Hematopoietic multipotent progenitor cell treated with erythropoietin and hydrocortisone succinate and interleukin-3 and kit ligand, for 6 days (in vitro differentiated cells): ENCODE measurements around the gene CRIP2.
A peak's percentile ranks its signal among the peaks of the same experiment; 100 is the strongest.

Source experiments
- DNase-seq: peaks from one replicate; pipeline ENCODE4 v3.0.0-alpha.2; 2015

Gene CRIP2

GRCh38 chr14:105500726-105501101 lies 26.1 kb downstream of the CRIP2 start:
- no peak for DNase-seq

DNA sequence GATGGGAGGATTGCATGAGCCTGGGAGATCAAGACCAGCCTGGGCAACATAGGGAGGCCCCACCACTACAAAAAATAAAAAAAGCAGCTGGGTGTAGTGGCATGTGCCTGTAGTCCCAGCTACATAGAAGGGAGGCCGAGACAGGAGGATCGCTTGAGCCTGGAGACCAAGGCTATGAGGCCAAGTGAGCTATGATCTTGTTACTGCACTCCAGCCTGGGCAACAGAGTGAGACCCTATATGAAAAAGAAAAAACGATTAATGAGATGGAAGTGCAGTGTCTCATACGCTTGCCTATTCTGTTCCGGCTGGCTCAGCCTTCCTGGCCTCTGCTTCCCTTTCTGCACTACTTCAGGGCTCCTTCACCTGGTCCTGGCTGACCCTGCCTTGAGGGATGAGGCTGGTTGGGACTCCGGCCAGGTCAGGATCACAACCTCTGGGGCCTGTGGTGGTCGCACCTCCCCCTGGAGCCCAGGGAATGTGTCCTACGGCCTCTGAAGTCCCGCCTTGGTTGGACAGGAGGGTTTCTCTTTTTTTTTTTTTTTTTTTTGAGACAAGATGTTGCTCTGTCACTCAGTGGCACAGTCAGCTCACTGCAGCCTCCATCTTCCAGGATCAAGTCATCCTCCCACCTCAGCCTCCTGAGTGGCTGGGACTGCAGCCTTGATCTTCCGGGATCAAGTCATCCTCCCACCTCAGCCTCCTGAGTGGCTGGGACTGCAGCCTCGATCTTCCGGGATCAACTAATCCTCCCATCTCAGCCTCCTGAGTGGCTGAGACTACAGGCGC lies 27.1 kb downstream of the CRIP2 start:
- DNase-seq: no peak

DNA sequence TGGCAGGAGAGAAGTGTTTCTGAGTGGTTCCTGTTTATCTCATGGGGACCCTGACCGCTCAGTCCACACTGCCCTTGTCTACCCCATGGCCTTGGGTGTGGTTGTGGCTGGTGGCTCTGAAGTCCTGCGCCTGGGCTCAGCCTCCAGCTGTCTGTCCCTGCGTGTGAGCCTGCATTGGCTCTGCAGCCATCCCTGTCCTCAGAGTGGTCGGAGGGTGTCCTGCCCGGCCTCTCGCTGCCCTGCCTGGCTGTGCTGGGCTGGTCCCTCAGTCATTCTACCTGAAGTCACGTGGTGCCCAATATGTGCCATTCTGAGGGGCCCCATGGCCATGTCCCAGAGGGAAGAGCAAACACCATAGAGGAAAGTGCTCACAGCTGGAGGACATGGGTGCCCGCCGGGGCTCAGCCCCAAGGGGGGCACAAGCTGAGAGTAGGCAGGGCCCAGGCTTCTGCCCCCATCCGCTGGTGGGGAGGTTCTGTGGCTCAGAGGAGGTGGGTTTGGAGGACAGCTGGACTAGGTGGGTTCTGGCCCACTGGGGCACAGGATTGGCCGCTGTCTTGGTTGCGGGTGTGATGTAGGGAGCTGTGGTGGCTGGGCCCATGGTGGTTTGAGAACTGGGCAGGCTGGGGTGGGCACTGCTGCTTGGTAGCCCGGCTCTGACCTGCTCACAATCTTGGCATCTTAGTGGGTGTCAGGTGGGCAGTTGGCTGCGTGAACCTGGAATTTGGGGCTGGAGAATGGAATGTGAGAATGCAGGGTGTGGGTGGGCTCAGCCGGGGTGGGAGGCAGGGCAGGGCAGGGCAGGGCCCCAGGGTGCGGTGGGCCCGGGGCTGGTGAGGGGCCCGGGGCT lies 28.1 kb downstream of the CRIP2 start:
- no peak for DNase-seq

DNA sequence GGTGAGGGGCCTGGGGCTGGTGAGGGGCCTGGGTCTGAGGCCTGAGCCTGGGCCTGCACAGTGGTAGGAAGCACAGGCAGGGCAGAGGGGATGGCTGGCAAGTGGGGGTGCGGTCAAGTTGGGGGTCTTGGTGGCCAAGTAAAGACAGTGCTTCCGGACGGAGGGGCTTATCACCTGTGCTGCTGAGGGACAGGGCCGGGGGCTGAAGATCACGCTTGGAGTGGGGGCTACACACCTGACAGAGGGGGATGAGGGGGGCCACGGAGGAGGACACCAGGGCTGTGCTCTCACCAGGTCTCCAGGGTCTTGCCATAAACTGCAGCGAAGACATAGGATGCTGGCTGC lies 28.6 kb downstream of the CRIP2 start:
- no peak for DNase-seq

DNA sequence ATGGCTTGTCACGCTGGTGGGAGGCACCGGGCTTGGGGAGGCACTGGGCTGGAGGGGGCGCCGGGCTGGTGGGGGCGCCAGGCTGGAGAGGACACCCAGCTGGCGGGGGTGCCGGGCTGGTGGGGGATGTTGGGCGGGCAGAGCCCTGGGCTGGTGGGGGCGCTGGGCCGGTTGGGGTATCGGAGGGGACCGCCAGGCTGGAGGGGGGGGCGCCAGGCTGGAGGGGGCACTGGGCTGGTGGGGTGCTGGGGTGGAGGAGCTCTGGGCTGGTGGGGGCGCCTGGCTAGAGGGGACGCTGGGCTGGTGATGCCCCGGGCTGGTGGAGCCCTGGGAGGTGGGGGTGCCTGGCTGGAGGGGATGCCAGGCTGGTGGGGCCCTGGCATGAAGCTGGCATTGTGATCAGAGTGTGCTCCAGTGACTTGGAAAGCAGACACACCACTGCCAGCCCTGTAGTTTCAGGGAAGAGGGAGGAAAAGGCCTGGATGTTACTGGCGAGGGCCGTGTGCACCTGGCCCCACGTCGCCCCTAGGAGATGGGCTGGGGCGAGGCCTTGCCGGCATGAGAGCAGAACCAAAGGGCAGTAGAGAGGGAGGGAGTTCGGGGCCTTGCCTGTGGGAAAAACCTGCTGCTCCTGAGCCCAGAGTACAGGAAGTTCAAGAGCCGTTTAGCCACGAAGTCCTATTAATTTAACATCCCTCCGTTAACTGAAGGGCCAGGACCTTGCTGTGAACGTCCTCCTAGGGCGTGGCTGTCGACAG lies 29.5 kb downstream of the CRIP2 start:
- no peak for DNase-seq

DNA sequence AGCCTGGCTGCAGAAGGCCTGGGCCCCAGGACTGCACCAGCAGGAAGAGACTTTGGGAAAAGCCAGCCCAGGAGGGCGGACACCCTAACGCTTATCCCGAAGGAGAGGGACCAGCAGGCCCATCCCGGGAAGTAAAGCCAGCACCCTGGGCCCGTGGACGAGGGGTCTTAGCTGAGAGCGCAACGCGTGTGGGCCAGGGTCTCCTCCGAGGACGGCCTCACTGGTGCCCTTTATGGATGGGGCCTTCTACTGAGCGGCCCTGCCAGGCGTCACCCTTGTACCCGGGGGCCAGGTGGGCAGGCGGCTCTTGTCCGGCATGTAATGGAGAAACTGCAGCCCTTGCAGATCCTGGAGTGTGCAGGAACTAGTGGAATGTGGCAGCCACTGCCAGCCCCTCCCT lies 30.5 kb downstream of the CRIP2 start:
- DNase-seq: no peak

DNA sequence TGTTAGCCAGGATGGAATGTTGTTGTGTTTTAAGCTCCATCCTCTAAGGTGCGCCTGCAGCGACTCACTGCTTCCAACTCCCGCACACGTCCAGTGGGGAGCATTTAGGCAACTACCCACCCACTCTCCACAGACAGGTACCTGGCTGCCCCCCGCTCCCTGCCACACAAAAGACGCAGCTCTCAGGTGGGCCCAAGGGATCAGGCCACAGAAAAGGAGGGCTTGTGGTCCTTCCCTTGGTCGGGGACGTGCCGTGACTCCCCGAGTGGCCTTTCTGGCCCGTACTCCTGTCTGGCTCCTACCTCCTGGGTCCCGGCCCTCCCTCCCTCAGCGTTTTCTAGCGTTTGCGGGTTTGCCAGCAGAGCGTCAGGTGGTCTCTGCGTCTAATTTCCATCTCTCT lies 32.6 kb downstream of the CRIP2 start:
- DNase-seq: no peak

- DNase-seq: no peak
Measured at GRCh38 chr14:105508069-105508468, 33.4 kb downstream of the CRIP2 start.

GRCh38 chr14:105508601-105509000 lies 34.0 kb downstream of the CRIP2 start:
- no peak for DNase-seq

DNA sequence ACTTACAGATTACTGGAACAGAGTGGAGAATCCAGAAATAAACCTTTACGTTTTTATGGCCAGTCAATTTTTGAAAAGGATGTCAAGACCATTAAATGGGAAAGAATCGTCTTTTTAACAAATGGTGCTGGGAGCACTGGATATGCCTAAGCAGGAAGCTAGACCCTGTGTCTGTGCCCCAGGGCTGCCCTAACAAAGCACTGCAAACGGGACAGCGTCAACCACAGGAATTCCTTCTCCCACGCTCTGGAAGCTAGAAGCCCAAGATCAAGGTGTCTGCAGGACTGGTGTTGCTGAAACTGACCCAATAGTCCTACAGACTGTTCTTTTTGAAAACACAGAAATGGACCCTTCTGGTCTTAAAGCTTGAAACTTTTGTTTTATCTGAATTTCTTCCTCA lies 42.5 kb downstream of the CRIP2 start:
- no peak for DNase-seq

DNA sequence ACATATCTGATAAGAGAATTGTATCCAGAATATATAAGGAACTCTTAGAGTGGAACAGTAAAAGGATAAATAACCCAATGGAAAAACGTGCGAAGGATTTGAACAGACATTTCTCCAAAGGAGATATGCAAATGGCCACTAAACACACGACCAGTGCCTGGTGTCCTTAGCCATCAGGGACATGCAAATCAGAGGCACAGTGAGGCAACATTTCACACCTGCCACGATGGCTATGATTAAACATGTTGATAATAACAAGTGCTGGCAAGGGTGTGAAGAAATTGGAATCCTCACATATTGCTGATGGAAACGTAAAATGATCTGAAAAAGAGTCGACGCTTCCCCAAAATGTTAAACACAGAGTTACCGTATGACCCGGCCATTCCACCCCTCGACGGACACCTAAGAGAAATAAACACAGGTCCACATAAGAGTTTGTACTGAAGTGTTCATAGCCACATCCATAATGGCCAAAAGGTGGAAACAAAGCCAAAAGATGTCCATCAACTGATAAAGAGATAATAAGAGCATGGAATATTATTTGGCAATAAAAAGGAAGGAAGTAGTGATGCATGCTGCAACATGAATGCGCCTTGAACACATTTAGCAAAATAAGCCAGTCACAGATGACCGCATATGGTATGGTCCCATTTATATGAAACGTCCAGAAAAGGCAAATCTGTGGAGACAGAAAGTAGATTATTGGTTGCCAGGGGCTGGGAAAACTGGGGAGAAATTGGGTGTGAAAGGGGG lies 45.5 kb downstream of the CRIP2 start:
- DNase-seq: no peak

DNA sequence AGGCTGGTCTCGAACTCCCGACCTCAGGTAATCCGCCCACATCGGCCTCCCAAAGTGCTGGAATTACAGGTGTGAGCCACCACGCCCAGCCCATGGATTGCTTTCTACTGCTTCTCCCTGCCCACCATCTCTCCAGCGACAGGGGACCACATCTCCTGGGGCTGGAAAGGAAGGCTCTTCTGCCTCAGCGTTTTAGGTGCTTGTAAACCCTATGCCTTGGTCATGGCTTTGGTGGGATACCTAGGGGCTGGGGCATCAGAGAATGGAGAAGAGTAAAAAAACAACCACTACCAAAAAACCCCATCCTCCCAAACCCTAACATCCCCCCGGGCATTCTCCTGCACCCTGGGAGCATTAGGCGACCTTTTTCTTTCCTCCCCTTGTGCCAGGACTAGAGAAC lies 50.7 kb downstream of the CRIP2 start:
- no peak for DNase-seq

DNA sequence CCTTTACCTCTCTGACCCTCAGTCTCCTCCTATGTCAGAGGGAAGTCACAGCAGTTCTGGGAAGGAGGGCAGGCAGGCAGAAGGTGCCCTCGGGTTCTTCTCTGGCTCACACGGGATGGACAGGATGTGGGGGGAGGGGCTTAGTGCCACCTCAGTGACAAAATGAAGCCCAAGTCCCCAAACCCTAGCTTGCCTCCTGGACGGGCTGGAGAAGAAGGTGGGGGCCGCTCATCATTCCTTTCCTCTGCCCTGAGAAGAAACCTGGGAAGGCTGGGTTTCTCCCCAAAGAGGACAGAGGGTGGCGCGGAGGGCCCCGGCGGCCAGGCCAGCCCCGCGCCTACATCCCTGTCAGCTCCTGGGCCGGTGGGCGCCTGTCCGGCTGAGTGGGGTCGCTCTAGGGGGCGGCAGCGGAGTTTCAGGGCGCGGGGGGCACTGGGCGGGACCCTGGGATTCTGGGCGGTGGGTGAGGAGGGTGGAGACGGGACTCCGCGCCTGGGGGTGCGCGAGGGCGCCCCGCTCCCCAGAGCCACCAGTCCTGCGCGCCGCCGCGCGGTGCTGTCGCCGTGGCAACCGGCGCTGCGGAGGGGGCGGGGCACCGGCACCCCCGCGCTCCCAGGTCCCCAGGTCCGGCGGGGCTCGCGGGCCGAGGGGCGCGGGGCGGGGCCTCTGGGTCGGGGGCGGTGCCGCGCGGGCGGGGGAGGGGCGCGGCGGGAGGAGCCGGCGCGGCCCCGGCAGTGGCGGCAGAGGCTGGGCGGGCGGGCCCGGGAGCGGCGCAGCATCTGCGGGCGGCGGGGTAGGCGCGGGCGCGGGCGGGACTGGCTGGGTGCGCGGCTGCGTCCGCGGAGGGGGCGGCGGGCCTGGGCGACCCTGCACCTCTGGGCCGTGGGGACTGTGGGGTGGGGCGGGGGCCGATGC lies 51.5 kb downstream of the CRIP2 start, which contains the start of gene TMEM121:
TSS of gene TMEM121 (plus strand) at position 723 of the 915 bp plus-strand sequence. CDS start 2,252 bp downstream, outside the sequence.
- no peak for DNase-seq

GRCh38 chr14:105526776-105527380 lies 52.3 kb downstream of the CRIP2 start:
- no peak for DNase-seq

DNA sequence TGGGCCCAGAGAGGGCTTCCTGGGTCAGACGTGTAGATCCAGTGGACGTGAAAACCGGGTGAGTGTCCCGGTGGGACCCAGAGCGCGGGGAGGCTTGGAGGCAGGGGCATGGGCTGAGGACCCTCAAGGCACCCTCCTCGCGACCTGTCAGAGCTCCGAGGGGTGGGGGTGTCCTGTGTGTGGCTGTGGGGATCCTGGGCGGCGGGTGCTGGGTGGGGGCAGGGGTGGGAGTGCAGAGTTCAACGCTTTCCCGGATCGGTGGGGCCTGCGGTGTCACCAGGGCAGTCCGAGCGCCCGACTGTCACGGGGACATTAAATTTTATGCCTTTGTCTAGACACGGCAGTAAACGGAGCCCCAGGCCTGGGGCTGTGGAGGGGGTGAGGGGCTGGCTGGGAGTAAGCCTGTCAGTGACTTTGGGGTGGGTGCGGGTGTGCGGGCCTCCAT lies 52.8 kb downstream of the CRIP2 start:
- DNase-seq: no peak

DNA sequence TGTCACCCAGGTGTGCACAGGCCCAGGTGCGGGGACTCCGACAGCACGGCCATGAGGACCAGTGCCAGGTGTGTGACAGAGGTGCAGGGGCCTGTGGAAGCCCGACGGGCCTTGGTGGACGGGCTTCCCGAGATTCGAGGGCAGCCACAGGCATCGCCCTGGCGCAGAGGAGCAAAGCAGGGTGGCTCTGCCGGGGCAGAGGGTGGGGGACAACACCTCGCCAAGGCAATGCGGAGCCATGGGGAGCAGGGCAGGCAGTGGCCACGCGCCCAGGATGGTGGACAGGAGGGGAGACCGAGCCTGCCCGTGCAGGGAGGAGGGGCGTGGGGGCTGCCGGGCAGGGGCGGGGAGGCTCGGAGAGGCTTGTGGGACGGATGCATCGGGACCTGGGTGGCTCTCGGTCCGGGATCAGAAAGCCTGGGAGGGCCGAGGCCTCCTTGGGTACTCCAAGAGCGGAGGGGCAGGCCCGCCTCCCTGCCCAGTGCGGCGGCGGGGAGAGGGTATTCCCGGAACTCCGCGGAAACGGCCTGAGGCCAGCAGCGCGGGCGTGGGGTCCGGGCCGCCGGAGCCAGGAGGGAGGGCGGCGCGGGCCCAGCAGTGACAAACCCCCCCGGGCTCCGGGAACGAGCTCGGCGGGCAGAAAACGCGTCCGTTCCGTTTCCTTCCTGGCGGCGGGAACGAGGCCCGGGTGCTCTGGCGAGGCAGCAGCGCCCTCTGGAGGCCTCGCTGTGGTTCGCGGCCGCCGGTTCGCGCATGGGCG lies 53.4 kb downstream of the CRIP2 start:
- peak; percentile 83 for DNase-seq

- DNase-seq: no peak
Measured at GRCh38 chr14:105528586-105529318, 54.1 kb downstream of the CRIP2 start.

DNA sequence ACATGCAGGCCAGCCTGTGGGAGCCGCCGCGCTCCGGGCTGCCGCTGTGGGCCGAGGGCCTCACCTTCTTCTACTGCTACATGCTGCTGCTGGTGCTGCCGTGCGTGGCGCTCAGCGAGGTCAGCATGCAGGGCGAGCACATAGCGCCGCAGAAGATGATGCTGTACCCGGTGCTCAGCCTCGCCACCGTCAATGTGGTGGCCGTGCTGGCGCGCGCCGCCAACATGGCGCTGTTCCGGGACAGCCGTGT lies 54.6 kb downstream of the CRIP2 start:
- no peak for DNase-seq
